T-helper 17 cell (primary cell): Measurements from ENCODE around the gene CAMSAP2. TPM values are rescaled to one million over a fixed set of nuclear protein-coding genes. Genes with fewer than 3 reads are reported as not detected.

ENCODE experiments used
- ATAC-seq: fragments of 150-1000 bp; cut with Tn5 transposase; 2 replicates; pipeline ENCODE4 v1.10.0; 2021; ENCODE audit warnings: mild to moderate bottlenecking, moderate library complexity
- DNase-seq, 3 donors: peaks; one replicate each; pipeline versions ENCODE4 v3.0.0 to v3.0.0-alpha.2; 2020 to 2021
- H3K9me3 ChIP-seq: one replicate; pipeline ENCODE4 v1.7.0; 2013; ENCODE audit warnings: low read length, mild to moderate bottlenecking; ENCODE audit not compliant: control insufficient read depth, poor library complexity, severe bottlenecking
- H3K27ac Mint-ChIP-seq: one replicate; pipeline ENCODE4 v1.8.0; 2022; ENCODE audit warnings: mild to moderate bottlenecking, moderate library complexity, mixed read lengths
- H3K27me3 Mint-ChIP-seq: one replicate; pipeline ENCODE4 v1.8.0; 2022; ENCODE audit warnings: mixed read lengths
- H3K36me3 Mint-ChIP-seq: one replicate; pipeline ENCODE4 v1.8.0; 2022; ENCODE audit warnings: low read depth, mixed read lengths
- H3K4me1 Mint-ChIP-seq: one replicate; pipeline ENCODE4 v1.8.0; 2022; ENCODE audit warnings: mild to moderate bottlenecking, mixed read lengths
- H3K4me3 Mint-ChIP-seq: one replicate; pipeline ENCODE4 v1.8.0; 2022; ENCODE audit warnings: mild to moderate bottlenecking, moderate library complexity, mixed read lengths
- total RNA-seq, 4 donors: library from RNA in 2 of 4; stranded (reverse) in 2 of 4; gene quantifications; one replicate each; pipeline ENCODE4 v1.2.3 and lab custom pipeline; 2022 to 2026

Gene CAMSAP2
- total RNA-seq, result 1 to 10 TPM; 2.8 to 3.1 TPM
- total RNA-seq (lab: John Stamatoyannopoulos, UW), result 15.4 to 56.6 reads per million in 2 donors

GRCh38 chr1:200738327-200738948 lies at the start of gene CAMSAP2:
Gene CAMSAP2, plus strand, starts transcription at chr1:200738893. Its CDS starts 935 bp downstream, at chr1:200739828.
- Mint-ChIP-seq H3K27me3 (peaks cover 5% of the 10 kb centered on the region), H3K36me3 (peaks cover 2% of the 10 kb centered on the region), H3K4me3 (peak within 1 kb of the TSS; percentile 98), H3K27ac (peak within 1 kb of the TSS; percentile 90), H3K4me1 (peaks cover 30% of the 10 kb centered on the region)
- H3K9me3 ChIP-seq, result no peaks in the 10 kb centered on the region
- ATAC-seq (peak; percentile 70), DNase-seq (peak; percentile 33 to 76 (median 68))

- ATAC-seq (no peak), DNase-seq (no peak)
- H3K9me3 ChIP-seq, result no peaks in the 10 kb centered on the region
- no peaks in the 10 kb centered on the region for H3K4me1 Mint-ChIP-seq
- H3K36me3 Mint-ChIP-seq, result no peaks in the 10 kb centered on the region
- no peak overlapping the region for H3K27ac Mint-ChIP-seq
- H3K4me3 Mint-ChIP-seq, result no peak overlapping the region
- H3K27me3 Mint-ChIP-seq, result peaks cover 15% of the 10 kb centered on the region
Measured at GRCh38 chr1:200692316-200692715, 46.4 kb upstream of the CAMSAP2 start.

GRCh38 chr1:200693327-200693726 lies 45.4 kb upstream of the CAMSAP2 start:
- Mint-ChIP-seq H3K27me3 (peaks cover 10% of the 10 kb centered on the region), H3K36me3 (no peaks in the 10 kb centered on the region), H3K4me3 (no peak overlapping the region), H3K4me1 (no peaks in the 10 kb centered on the region), H3K27ac (no peak overlapping the region)
- no peaks in the 10 kb centered on the region for H3K9me3 ChIP-seq
- ATAC-seq, result no peak
- DNase-seq, result no peak

- no peak for DNase-seq
- H3K4me3 Mint-ChIP-seq, result no peak overlapping the region
- H3K27me3 Mint-ChIP-seq, result peaks cover 7% of the 10 kb centered on the region
- no peak for ATAC-seq
- no peak overlapping the region for H3K27ac Mint-ChIP-seq
- H3K4me1 Mint-ChIP-seq, result no peaks in the 10 kb centered on the region
- no peaks in the 10 kb centered on the region for H3K36me3 Mint-ChIP-seq
- no peaks in the 10 kb centered on the region for H3K9me3 ChIP-seq
Measured at GRCh38 chr1:200694738-200695137, 44.0 kb upstream of the CAMSAP2 start.

- H3K36me3 Mint-ChIP-seq, result no peaks in the 10 kb centered on the region
- H3K9me3 ChIP-seq, result no peaks in the 10 kb centered on the region
- H3K27ac Mint-ChIP-seq, result no peak overlapping the region
- ATAC-seq (no peak), DNase-seq (no peak)
- H3K27me3 Mint-ChIP-seq, result peaks cover 7% of the 10 kb centered on the region
- no peak overlapping the region for H3K4me3 Mint-ChIP-seq
- no peaks in the 10 kb centered on the region for H3K4me1 Mint-ChIP-seq
Measured at GRCh38 chr1:200699871-200700270, 38.8 kb upstream of the CAMSAP2 start.

- no peaks in the 10 kb centered on the region for H3K27me3 Mint-ChIP-seq
- no peak overlapping the region for H3K27ac Mint-ChIP-seq
- H3K36me3 Mint-ChIP-seq, result no peaks in the 10 kb centered on the region
- no peak overlapping the region for H3K4me3 Mint-ChIP-seq
- DNase-seq, result no peak
- H3K4me1 Mint-ChIP-seq, result no peaks in the 10 kb centered on the region
- ATAC-seq, result no peak
- H3K9me3 ChIP-seq, result no peaks in the 10 kb centered on the region
Measured at GRCh38 chr1:200704986-200705500, 33.6 kb upstream of the CAMSAP2 start.

GRCh38 chr1:200706111-200706814 lies 32.4 kb upstream of the CAMSAP2 start:
- no peak overlapping the region for H3K4me3 Mint-ChIP-seq
- DNase-seq (no peak), ATAC-seq (no peak)
- no peaks in the 10 kb centered on the region for H3K27me3 Mint-ChIP-seq
- no peak overlapping the region for H3K27ac Mint-ChIP-seq
- H3K36me3 Mint-ChIP-seq, result no peaks in the 10 kb centered on the region
- H3K9me3 ChIP-seq, result no peaks in the 10 kb centered on the region
- no peaks in the 10 kb centered on the region for H3K4me1 Mint-ChIP-seq

- no peaks in the 10 kb centered on the region for H3K27me3 Mint-ChIP-seq
- no peaks in the 10 kb centered on the region for H3K4me1 Mint-ChIP-seq
- no peak for DNase-seq
Measured at GRCh38 chr1:200707116-200707515, 31.6 kb upstream of the CAMSAP2 start.

GRCh38 chr1:200708161-200708560 lies 30.5 kb upstream of the CAMSAP2 start:
- ATAC-seq, result no peak
- H3K27me3 Mint-ChIP-seq, result no peaks in the 10 kb centered on the region
- no peaks in the 10 kb centered on the region for H3K4me1 Mint-ChIP-seq
- no peak overlapping the region for H3K27ac Mint-ChIP-seq
- H3K36me3 Mint-ChIP-seq, result no peaks in the 10 kb centered on the region
- H3K9me3 ChIP-seq, result no peaks in the 10 kb centered on the region
- DNase-seq, result no peak
- no peak overlapping the region for H3K4me3 Mint-ChIP-seq

More at GRCh38 chr1:200707116-200707515, 31.6 kb upstream of the CAMSAP2 start:
- Mint-ChIP-seq H3K27ac (no peak overlapping the region), H3K4me3 (no peak overlapping the region), H3K36me3 (no peaks in the 10 kb centered on the region)
- no peak for ATAC-seq
- H3K9me3 ChIP-seq, result no peaks in the 10 kb centered on the region

- Mint-ChIP-seq H3K36me3 (no peaks in the 10 kb centered on the region), H3K4me3 (no peak overlapping the region), H3K4me1 (no peaks in the 10 kb centered on the region), H3K27ac (no peak overlapping the region), H3K27me3 (no peaks in the 10 kb centered on the region)
- no peaks in the 10 kb centered on the region for H3K9me3 ChIP-seq
- ATAC-seq, result no peak
- no peak for DNase-seq
Measured at GRCh38 chr1:200708769-200709168, 29.9 kb upstream of the CAMSAP2 start.

- ATAC-seq (no peak), DNase-seq (no peak)
- Mint-ChIP-seq H3K27me3 (peaks cover 7% of the 10 kb centered on the region), H3K4me3 (no peak overlapping the region), H3K27ac (no peak overlapping the region), H3K4me1 (no peaks in the 10 kb centered on the region), H3K36me3 (no peaks in the 10 kb centered on the region)
- H3K9me3 ChIP-seq, result no peaks in the 10 kb centered on the region
Measured at GRCh38 chr1:200710166-200710565, 28.5 kb upstream of the CAMSAP2 start.

- H3K9me3 ChIP-seq, result no peaks in the 10 kb centered on the region
- Mint-ChIP-seq H3K4me1 (peaks cover 6% of the 10 kb centered on the region), H3K4me3 (no peak overlapping the region), H3K36me3 (peaks cover 4% of the 10 kb centered on the region), H3K27ac (no peak overlapping the region), H3K27me3 (peaks cover 34% of the 10 kb centered on the region)
- DNase-seq (no peak), ATAC-seq (no peak)
Measured at GRCh38 chr1:200714504-200715187, 24.0 kb upstream of the CAMSAP2 start.

GRCh38 chr1:200720199-200720598 lies 18.5 kb upstream of the CAMSAP2 start:
- DNase-seq (no peak), ATAC-seq (no peak)
- Mint-ChIP-seq H3K27ac (no peak overlapping the region), H3K27me3 (peaks cover 39% of the 10 kb centered on the region), H3K4me3 (no peak overlapping the region), H3K4me1 (peaks cover 6% of the 10 kb centered on the region), H3K36me3 (peaks cover 6% of the 10 kb centered on the region)
- no peaks in the 10 kb centered on the region for H3K9me3 ChIP-seq
